Activated CD8-positive, alpha-beta memory T cell treated with anti-CD3 and anti-CD28 coated beads for 24 hours (primary cell): ENCODE data around the gene SOCS3.
"Not testable (repeated sequence)": the region's sequence is repeated elsewhere in the genome, so short reads cannot be mapped to it uniquely, and the experiment has no call there.

Source experiments
- DNase-seq: peaks from one replicate; pipeline ENCODE4 v3.0.0-alpha.2; 2020

Gene SOCS3

GRCh38 chr17:78325076-78325687 lies 34.7 kb downstream of the SOCS3 start:
- no peak for DNase-seq

DNA sequence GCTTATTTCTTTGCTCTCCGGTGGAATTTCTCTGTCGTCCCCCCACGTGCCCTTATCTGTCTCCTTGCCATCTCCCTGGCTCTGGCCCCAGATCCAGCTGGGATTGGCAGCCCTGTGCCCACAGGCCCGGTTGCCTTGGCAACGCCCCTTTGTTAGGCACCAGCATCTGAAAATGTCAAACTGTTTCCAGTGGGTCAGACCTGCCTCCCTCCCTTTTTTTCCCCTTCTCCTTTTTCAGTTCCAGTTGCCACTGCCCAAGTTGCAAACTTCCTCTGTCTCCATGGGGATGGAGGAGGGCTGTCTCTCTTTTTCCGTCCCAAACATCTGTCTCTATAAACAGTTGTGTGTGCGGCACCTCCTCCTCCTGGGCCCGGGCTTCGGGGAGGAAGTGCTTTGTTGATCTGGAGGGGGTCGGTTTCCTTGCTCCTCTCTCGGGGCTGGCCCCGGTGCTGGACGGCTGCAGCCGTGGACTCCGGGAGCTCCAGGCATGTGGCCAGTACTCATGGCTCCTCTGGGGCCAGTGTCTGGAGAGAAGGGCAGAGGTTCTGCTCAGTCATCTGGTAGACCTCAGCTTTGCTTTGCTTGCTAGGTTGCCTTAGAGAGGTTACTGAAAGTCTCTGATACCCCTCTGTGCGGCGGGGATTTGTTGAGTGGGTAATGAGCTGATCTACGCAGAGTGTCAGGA lies 35.3 kb downstream of the SOCS3 start:
- DNase-seq: no peak

- no peak for DNase-seq
These were observed 36.0 kb downstream of the SOCS3 start for GRCh38 chr17:78323826-78324390.

- DNase-seq: no peak
These were observed 36.9 kb downstream of the SOCS3 start for GRCh38 chr17:78322858-78323455.

DNA sequence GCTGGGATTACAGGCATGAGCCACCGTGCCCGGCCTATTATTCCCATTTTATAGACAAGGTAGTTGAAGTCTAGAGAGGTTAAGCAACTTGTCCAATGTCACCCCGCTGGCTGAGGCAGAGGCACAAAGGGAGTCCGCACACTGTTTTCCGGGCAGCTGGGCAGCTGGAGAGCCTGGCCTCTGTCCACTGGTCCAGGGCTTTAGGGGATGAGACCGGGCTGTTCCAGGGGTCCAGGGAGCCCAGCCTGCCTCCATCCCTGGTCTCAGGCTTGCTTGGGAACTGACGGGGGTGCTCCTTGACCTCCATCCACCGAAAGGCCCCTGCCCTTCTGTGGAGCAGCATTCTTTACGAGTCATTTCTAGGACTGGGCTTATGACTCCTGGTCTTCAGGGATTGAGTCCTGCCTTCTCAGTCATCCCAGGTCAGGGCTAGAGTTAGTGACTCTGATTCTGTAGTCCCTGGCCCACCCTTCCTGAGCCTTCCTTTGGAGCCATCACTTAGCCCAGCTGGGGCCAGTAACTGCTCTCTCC lies 37.5 kb downstream of the SOCS3 start:
- no peak for DNase-seq

GRCh38 chr17:78318843-78319242 lies 41.0 kb downstream of the SOCS3 start:
- no peak for DNase-seq

DNA sequence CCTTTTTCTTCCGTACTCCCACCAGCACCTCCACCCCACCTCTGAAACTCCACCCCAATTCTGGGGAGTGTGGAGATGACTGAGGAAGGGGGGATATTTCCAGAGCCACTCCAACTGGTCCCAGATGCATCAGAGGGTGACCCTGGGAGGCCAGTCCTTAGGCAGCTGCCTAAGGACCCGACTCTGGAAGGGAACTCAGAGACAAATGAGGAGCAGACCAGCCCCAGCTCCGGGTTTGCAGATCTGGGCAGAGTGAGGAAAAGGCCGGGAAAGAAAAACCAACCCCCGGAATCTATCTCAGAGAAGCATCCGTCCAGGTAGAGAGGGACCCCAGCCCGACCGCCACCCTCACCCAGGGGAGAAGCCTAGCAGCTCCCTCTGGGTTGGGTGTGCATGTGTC lies 41.5 kb downstream of the SOCS3 start:
- DNase-seq: no peak

DNA sequence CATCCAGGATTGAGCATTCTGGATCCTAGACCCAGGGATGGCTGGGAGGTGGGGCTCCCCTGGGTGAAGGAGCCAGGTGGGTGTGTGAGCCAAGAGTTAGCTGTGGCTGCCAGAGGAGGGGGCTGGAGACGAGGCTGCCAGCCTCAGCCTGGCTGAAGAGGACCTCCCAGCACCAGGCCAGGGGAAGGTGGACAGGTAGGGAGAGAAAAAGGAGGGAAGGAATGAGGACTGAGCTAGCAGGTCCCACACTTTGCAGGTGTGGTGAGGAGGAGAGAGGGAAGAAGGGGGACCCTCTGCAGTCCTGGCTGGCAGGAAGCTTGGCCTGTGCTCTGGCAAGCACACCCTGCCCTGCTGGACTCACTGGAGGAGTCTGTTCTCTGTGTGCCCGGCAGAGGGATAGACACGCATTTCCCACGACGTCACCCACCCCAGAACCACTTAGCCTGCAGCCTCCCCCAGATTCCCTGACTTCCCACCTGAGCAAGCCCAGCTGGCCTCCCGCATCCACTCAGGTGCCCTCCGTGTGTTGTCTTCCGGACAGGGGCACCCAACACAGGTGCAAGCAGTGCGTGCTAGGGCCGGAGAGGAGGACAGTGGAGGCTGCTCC lies 42.0 kb downstream of the SOCS3 start:
- DNase-seq: no peak

GRCh38 chr17:78316867-78317789 lies 42.7 kb downstream of the SOCS3 start:
- DNase-seq: no peak

GRCh38 chr17:78316115-78316866 lies 43.6 kb downstream of the SOCS3 start:
- DNase-seq: no peak

DNA sequence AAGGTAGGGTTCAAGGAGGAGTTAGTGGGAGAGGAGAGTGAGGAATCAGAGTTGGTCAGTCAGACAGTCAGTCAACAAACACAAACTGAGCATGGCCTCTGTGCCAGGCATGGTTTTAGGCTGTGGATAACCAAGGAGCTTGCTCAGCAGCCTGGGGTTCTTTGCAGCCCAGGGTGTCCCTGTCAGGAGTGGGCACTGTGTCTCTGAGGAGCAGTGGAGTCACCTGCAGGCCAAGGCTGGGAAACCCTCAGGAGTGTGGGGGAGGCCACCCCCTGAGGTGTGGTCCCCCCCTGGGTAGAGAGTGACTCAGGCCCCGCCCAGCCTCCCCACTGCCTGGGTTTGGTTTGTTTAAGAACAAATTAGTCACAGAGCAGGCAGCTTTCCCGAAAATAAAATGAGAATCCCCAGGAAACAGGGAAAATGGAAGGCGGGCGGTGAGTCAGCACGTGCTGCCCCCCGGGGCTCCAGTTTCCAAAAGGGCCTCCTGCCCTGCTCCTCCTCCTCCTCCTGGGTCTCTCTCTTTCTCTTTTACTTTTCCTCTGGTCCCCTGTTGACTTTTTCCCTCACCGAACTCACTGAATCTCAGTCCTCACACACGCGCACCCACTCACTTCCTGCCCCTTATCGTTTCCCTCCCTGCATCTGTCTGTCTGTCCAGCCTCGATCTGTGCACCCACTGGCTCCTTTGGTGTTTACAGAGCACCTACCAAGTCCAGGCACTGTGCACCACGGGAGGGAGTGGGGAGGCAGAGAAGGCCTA lies 44.3 kb downstream of the SOCS3 start:
- DNase-seq: peak; percentile 83

- no peak for DNase-seq
These were observed 45.1 kb downstream of the SOCS3 start for GRCh38 chr17:78314683-78315354.

GRCh38 chr17:78313735-78314648 lies 45.9 kb downstream of the SOCS3 start:
- peak; percentile 84 for DNase-seq

GRCh38 chr17:78309659-78310255 lies 50.1 kb downstream of the SOCS3 start:
- DNase-seq: not testable (repeated sequence)

DNA sequence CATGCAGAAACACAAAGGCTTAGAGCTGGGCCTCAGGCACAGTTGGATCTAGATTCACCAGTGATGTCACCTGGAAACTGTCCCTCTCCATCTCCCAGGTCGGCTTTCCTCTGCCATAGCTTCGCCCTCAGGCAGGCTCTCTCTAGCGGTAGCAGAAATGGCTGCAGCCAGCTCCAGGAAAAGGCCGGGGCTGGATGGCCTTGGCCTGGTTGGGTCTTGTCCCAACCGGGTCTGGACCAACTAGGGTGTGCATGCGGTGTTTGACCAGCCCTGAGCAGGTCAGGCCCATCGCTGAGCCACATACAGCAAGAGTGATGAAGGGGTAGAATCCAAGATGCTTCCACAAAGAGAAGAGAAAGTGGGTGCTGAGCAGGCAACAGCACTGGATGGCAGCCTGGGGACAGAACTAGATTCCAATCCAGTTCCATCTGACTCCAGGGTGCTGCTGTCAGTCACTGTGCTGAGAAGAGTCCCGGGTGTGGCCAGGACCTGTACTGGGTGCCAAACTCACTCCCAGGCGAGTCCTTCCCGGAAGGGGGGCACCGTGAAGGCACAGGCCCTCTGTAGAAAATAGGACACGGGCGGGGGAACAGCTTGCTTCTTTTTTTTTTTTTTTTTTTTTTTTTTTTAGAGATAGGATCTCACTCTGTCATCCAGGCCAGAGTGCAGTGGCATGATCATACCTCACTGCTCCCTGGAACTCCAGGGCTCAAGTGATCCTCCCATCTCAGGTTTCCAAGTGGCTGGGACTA lies 51.8 kb downstream of the SOCS3 start:
- no peak for DNase-seq

DNA sequence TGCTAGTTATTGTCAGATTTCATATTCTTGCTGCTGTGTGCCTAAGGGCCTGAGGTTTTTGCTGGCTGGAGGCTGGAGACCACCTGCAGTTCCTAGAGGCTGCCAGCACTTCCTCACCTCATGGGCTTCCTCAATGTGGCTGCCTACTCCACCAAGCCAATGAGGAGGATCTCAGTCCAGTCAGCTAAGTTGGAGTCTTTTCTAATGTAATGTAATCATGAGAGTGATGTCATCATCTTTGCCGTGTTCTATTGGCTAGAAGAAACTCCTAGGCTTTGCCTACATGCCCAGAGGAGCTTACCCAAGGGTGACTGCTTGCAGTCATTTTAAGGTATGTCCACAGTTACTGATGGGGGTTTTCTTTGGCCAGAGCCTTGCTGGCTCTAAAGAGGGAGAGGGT lies 53.0 kb downstream of the SOCS3 start:
- DNase-seq: no peak
